ENCODE measurements around the gene NOD2. TPM values are rescaled to one million over a fixed set of nuclear protein-coding genes. Genes with fewer than 3 reads are reported as not detected.

Gene NOD2
- total RNA-seq, 1 donor from 2014 or later, result not detected

GRCh38 chr16:50696575-50697420, 3.4 kb downstream of the NOD2 start:
- FAIRE-seq (no peak), DNase-seq (ENCODE audit: low read depth) (peak; percentile 26)
- H3K27ac ChIP-seq (ENCODE audit: low read depth, low read length), result no peak overlapping the region
- no peaks in the 10 kb centered on the region for H3K36me3 ChIP-seq (ENCODE audit: insufficient read depth, low read length)
- no peak overlapping the region for H3K4me3 ChIP-seq (ENCODE audit: insufficient read depth, low read depth, low read length)
- H4K20me1 ChIP-seq (ENCODE audit: insufficient read depth, low read length), result no peaks in the 10 kb centered on the region
- no peak overlapping the region for H3K9ac ChIP-seq (ENCODE audit: low read length)
- H3K9me3 ChIP-seq (ENCODE audit: insufficient read depth, low read depth, low read length), result no peaks in the 10 kb centered on the region
- H3K79me2 ChIP-seq (ENCODE audit: insufficient read depth, low read length), result no peaks in the 10 kb centered on the region
- H3K4me2 ChIP-seq (ENCODE audit: low read length), result no peak overlapping the region
- Mint-ChIP-seq H3K36me3 (ENCODE audit: low read depth, unreplicated experiment) (no peaks in the 10 kb centered on the region), H3K4me3 (ENCODE audit: unreplicated experiment) (no peak overlapping the region), H3K4me1 (ENCODE audit: low read depth, unreplicated experiment) (peaks cover 6% of the 10 kb centered on the region), H3K27ac (ENCODE audit: unreplicated experiment) (no peak overlapping the region), H3K27me3 (ENCODE audit: low read depth, unreplicated experiment) (peaks cover 33% of the 10 kb centered on the region), H3K9me3 (ENCODE audit: unreplicated experiment) (peaks cover 4% of the 10 kb centered on the region)
- no peak overlapping the region for H2AFZ ChIP-seq (ENCODE audit: low read depth, low read length)
- H3K27me3 ChIP-seq (ENCODE audit: insufficient read depth, low read length), result peaks cover 5% of the 10 kb centered on the region
- TF ChIP-seq EZH2 (IDR thresholded peaks at IDR 0.05; ENCODE audit: insufficient read depth, low read length), result no peak
- TF ChIP-seq, protein P1, sequence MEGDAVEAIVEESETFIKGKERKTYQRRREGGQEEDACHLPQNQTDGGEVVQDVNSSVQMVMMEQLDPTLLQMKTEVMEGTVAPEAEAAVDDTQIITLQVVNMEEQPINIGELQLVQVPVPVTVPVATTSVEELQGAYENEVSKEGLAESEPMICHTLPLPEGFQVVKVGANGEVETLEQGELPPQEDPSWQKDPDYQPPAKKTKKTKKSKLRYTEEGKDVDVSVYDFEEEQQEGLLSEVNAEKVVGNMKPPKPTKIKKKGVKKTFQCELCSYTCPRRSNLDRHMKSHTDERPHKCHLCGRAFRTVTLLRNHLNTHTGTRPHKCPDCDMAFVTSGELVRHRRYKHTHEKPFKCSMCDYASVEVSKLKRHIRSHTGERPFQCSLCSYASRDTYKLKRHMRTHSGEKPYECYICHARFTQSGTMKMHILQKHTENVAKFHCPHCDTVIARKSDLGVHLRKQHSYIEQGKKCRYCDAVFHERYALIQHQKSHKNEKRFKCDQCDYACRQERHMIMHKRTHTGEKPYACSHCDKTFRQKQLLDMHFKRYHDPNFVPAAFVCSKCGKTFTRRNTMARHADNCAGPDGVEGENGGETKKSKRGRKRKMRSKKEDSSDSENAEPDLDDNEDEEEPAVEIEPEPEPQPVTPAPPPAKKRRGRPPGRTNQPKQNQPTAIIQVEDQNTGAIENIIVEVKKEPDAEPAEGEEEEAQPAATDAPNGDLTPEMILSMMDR (IDR thresholded peaks at IDR 0.05; ENCODE audit: insufficient read depth, low read depth, low read length), result no peak
- no peaks in the 10 kb centered on the region for H3K4me1 ChIP-seq (ENCODE audit: insufficient read depth, low read length)

- Mint-ChIP-seq H3K36me3 (ENCODE audit: low read depth, unreplicated experiment) (no peaks in the 10 kb centered on the region), H3K4me3 (ENCODE audit: unreplicated experiment) (no peak overlapping the region), H3K4me1 (ENCODE audit: low read depth, unreplicated experiment) (peaks cover 6% of the 10 kb centered on the region), H3K9me3 (ENCODE audit: unreplicated experiment) (peaks cover 4% of the 10 kb centered on the region), H3K27ac (ENCODE audit: unreplicated experiment) (peak overlapping the region; percentile 34), H3K27me3 (ENCODE audit: low read depth, unreplicated experiment) (peaks cover 31% of the 10 kb centered on the region)
- Histone ChIP-seq H3K79me2 (ENCODE audit: insufficient read depth, low read length) (no peaks in the 10 kb centered on the region), H3K9me3 (ENCODE audit: insufficient read depth, low read depth, low read length) (no peaks in the 10 kb centered on the region), H3K36me3 (ENCODE audit: insufficient read depth, low read length) (no peaks in the 10 kb centered on the region), H3K27me3 (ENCODE audit: insufficient read depth, low read length) (peaks cover 5% of the 10 kb centered on the region), H4K20me1 (ENCODE audit: insufficient read depth, low read length) (no peaks in the 10 kb centered on the region), H2AFZ (ENCODE audit: low read depth, low read length) (peak overlapping the region; percentile 86), H3K4me3 (ENCODE audit: insufficient read depth, low read depth, low read length) (no peak overlapping the region), H3K27ac (ENCODE audit: low read depth, low read length) (no peak overlapping the region), H3K4me2 (ENCODE audit: low read length) (peak overlapping the region; percentile 82), H3K4me1 (ENCODE audit: insufficient read depth, low read length) (no peaks in the 10 kb centered on the region), H3K9ac (ENCODE audit: low read length) (no peak overlapping the region)
- FAIRE-seq (no peak), DNase-seq (ENCODE audit: low read depth) (no peak)
- TF ChIP-seq EZH2 (IDR thresholded peaks at IDR 0.05; ENCODE audit: insufficient read depth, low read length), result no peak
- TF ChIP-seq, protein P1 (IDR thresholded peaks at IDR 0.05; ENCODE audit: insufficient read depth, low read depth, low read length), result no peak
Measured at GRCh38 chr16:50697421-50697715, 4.0 kb downstream of the NOD2 start.

All from astrocyte (in vitro differentiated cells and primary cell).